Right lobe of liver (tissue), 6 donors: ENCODE measurements around the gene CDIPT. TPM values are rescaled to one million over a fixed set of nuclear protein-coding genes. Genes with fewer than 3 reads are reported as not detected.

Experiments used
- ATAC-seq, 4 donors: fragments of 200-7000 bp; cut with Tn5 transposase; one replicate each; pipeline ENCODE4 v1.9.1; 2020; ENCODE audit warnings: mild to moderate bottlenecking in 4 of 4, moderate library complexity in 4 of 4
- DNase-seq, 3 donors: peaks; one replicate each; pipeline ENCODE4 v3.0.0-alpha.2; 2020
- H3K27ac ChIP-seq, 3 donors: fragments of 200-600 bp; one replicate each; pipeline ENCODE4 v1.8.0; 2022
- H3K27me3 ChIP-seq, 2 donors: fragments of 200-600 bp; one replicate each; pipeline ENCODE4 v1.8.0; 2022
- H3K36me3 ChIP-seq, 4 donors: fragments of 200-600 bp; sonication (generic) in 1 of 4; one replicate each; pipeline versions ENCODE4 v1.5.1 to v1.8.0; 2017 to 2022; ENCODE audit warnings: control low read depth in 1 of 4
- H3K4me1 ChIP-seq, 4 donors: fragments of 200-600 bp; sonication (generic) in 1 of 4; one replicate each; pipeline versions ENCODE4 v1.5.1 to v1.8.0; 2017 to 2022; ENCODE audit warnings: control low read depth in 1 of 4
- H3K4me3 ChIP-seq, 3 donors: fragments of 200-600 bp; one replicate each; pipeline ENCODE4 v1.8.0; 2022
- H3K9me3 ChIP-seq, 4 donors: fragments of 200-600 bp; sonication (generic) in 1 of 4; one replicate each; pipeline versions ENCODE4 v1.5.1 to v1.8.0; 2017 to 2022; ENCODE audit warnings: control low read depth in 1 of 4
- CTCF ChIP-seq, 4 donors: fragments of 200-600 bp in 3 of 4; fragments of 450-650 bp in 1 of 4; IDR thresholded peaks; one replicate each; pipeline versions ENCODE4 v1.5.1 to v1.8.0; 2016 to 2022; ENCODE audit warnings: antibody characterized with exemption in 4 of 4, mild to moderate bottlenecking in 2 of 4
- POLR2A ChIP-seq: fragments of 450-650 bp; IDR thresholded peaks from one replicate; pipeline ENCODE4 v1.6.1; 2017; ENCODE audit warnings: antibody characterized with exemption, mild to moderate bottlenecking
- WGBS: methylation state at CpG from one replicate; pipeline ENCODE4 v1.1.6; 2018; ENCODE audit warnings: low coverage, low lambda C conversion rate; ENCODE audit not compliant: insufficient coverage; ENCODE audit errors: missing lambda C conversion rate; 5-methylcytosine and 5-hydroxymethylcytosine counted together
- intact Hi-C, 2 donors: fragments of 100-400 bp; cut with DNase I; formaldehyde crosslinking; loops; one replicate each; pipeline versions ENCODE4 v1.11.2 to v1.14.1; 2022
- total RNA-seq, 6 experiments: library from RNA; depleted of rRNA in 2 of 6; stranded (reverse); fragments of >200 nt in 2 of 6; fragmentation: NEBNext Ultra II Directional in 3 of 6; extraction: Animal tissue kit (Norgen Biotek cat#: 25700) in 3 of 6; gene quantifications; one replicate each; pipeline versions ENCODE4 v1.1.0 to v1.2.4, GENCODE V29; 2016 to 2023
- donor health status: DM: no; HTN: yes; CAD: no.
- donor health status: DM: no; HTN: no; CAD: no.
- donor health status: DM: no; HTN: no; CAD: no.
- donor health status: DM: no; HTN: yes; CAD: no.
- donor health status: DM: no; HTN: yes; CAD: no.

CDIPT gene
- total RNA-seq, 6 experiments from 2014 or later, result 35.1 to 96.6 (median 58.2) TPM

- no peak for DNase-seq
- Histone ChIP-seq H3K4me3 (no peak overlapping the region), H3K27ac (no peak overlapping the region), H3K4me1 (no peaks in the 10 kb centered on the region), H3K27me3 (peaks cover 0 to 7% of the 10 kb centered on the region in 2 donors), H3K36me3 (no peaks in the 10 kb centered on the region), H3K9me3 (no peaks in the 10 kb centered on the region)
- TF ChIP-seq CTCF (IDR thresholded peaks at IDR 0.05), result no peak
- 16% methylated on average over 10 of the region's 28 CpGs for WGBS
- ATAC-seq, result peak in 3 of 4 donors; percentile 38 to 58 (median 40)
- intact Hi-C loops, result loop anchor here in 1 of 2 donors (10.0 kb wide), 1 partner anchor 147 kb away; the partner anchor contains the start of gene C16orf92
Measured at GRCh38 chr16:29877266-29877961, 14.4 kb upstream of the CDIPT start.

- 2% methylated on average over 22 of the region's 45 CpGs for WGBS
- H3K4me3 ChIP-seq, result no peak overlapping the region
- peak in 3 of 4 donors; percentile 11 to 44 (median 36) for ATAC-seq
Measured at GRCh38 chr16:29876594-29877249, 13.7 kb upstream of the CDIPT start.

GRCh38 chr16:29876217-29876593, 13.2 kb upstream of the CDIPT start:
- no peak overlapping the region for H3K4me3 ChIP-seq
- no peak for DNase-seq
- H3K27me3 ChIP-seq, result peaks cover 0 to 7% of the 10 kb centered on the region in 2 donors
- H3K9me3 ChIP-seq, result no peaks in the 10 kb centered on the region
- intact Hi-C loops, result loop anchor here in 1 of 2 donors (10.0 kb wide), 1 partner anchor 149 kb away; the partner anchor contains the start of gene C16orf92
- WGBS, result 18% methylated on average over 17 of the region's 18 CpGs
- peak in 1 of 4 donors; percentile 9 for ATAC-seq
- no peak overlapping the region for H3K27ac ChIP-seq
- H3K4me1 ChIP-seq, result no peaks in the 10 kb centered on the region
- H3K36me3 ChIP-seq, result no peaks in the 10 kb centered on the region
- TF ChIP-seq CTCF (IDR thresholded peaks at IDR 0.05), result no peak
- no peak for TF ChIP-seq POLR2A

More at GRCh38 chr16:29876594-29877249, 13.7 kb upstream of the CDIPT start:
- no peak for TF ChIP-seq CTCF (IDR thresholded peaks at IDR 0.05)
- no peak for TF ChIP-seq POLR2A
- Histone ChIP-seq H3K36me3 (no peaks in the 10 kb centered on the region), H3K9me3 (no peaks in the 10 kb centered on the region), H3K27me3 (peaks cover 0 to 7% of the 10 kb centered on the region in 2 donors), H3K4me1 (no peaks in the 10 kb centered on the region), H3K27ac (no peak overlapping the region)
- intact Hi-C loops, result loop anchor here in 1 of 2 donors (10.0 kb wide), 1 partner anchor 148 kb away; the partner anchor contains the start of gene C16orf92
- DNase-seq, result no peak

- Histone ChIP-seq H3K27me3 (peaks cover 0 to 7% of the 10 kb centered on the region in 2 donors), H3K4me1 (no peaks in the 10 kb centered on the region), H3K27ac (no peak overlapping the region), H3K9me3 (no peaks in the 10 kb centered on the region), H3K4me3 (no peak overlapping the region), H3K36me3 (no peaks in the 10 kb centered on the region)
- intact Hi-C loops, result loop anchor here in 1 of 2 donors (10.0 kb wide), 1 partner anchor 150 kb away; the partner anchor contains the start of gene C16orf92
- ATAC-seq (no peak), DNase-seq (no peak)
- WGBS, result 72% methylated on average over 2 of the region's 6 CpGs
- no peak for TF ChIP-seq CTCF (IDR thresholded peaks at IDR 0.05)
- TF ChIP-seq POLR2A, result no peak
Measured at GRCh38 chr16:29875206-29875605, 12.2 kb upstream of the CDIPT start.
